ENCODE data around the gene NPAS3.

GRCh38 chr14:33642080-33642479, 703.4 kb downstream of the NPAS3 start:
- TF ChIP-seq CTCF (IDR thresholded peaks at IDR 0.05 in 8 of 11, conservative IDR thresholded peaks at IDR 0.05 in 3 of 11) (no peak), POLR2AphosphoS5 (IDR thresholded peaks at IDR 0.05) (no peak), POLR2A (IDR thresholded peaks at IDR 0.05) (no peak)
